HL-60/S4 (cell line): ENCODE measurements around the gene TSSK3.
"Not testable (repeated sequence)": the region's sequence is repeated elsewhere in the genome, so short reads cannot be mapped to it uniquely, and the experiment has no call there.

Experiments
- in situ Hi-C: fragments of 300-500 bp; cut with MboI; formaldehyde crosslinking; loops from 2 replicates; pipeline ENCODE4 v1.14.3; 2022; ENCODE audit warnings: low sequenced_read_pairs

The TSSK3 gene

GRCh38 chr1:32337855-32338636 is 24.3 kb upstream of the TSSK3 start:
- in situ Hi-C loops = no loop called here

GRCh38 chr1:32338637-32339145 is 23.6 kb upstream of the TSSK3 start:
- in situ Hi-C loops = no loop called here

- in situ Hi-C loops = no loop called here
Observed at GRCh38 chr1:32339363-32339978, 22.9 kb upstream of the TSSK3 start.

- in situ Hi-C loops = no loop called here
Observed at GRCh38 chr1:32341186-32341757, 21.1 kb upstream of the TSSK3 start.

- in situ Hi-C loops = no loop called here
Observed at GRCh38 chr1:32341971-32342370, 20.4 kb upstream of the TSSK3 start.

- in situ Hi-C loops = no loop called here
Observed at GRCh38 chr1:32342704-32343103, 19.6 kb upstream of the TSSK3 start.

- in situ Hi-C loops = no loop called here
Observed at GRCh38 chr1:32345289-32345827, 17.0 kb upstream of the TSSK3 start.

- in situ Hi-C loops = no loop called here
Observed at GRCh38 chr1:32346532-32347157, 15.7 kb upstream of the TSSK3 start.

- in situ Hi-C loops = no loop called here
Observed at GRCh38 chr1:32349211-32349708, 13.1 kb upstream of the TSSK3 start.

- in situ Hi-C loops = no loop called here
Observed at GRCh38 chr1:32350785-32351398, 11.4 kb upstream of the TSSK3 start.

- in situ Hi-C loops = no loop called here
Observed at GRCh38 chr1:32351399-32352238, 10.7 kb upstream of the TSSK3 start.

- in situ Hi-C loops = no loop called here
Observed at GRCh38 chr1:32352239-32352745, 10.0 kb upstream of the TSSK3 start.

GRCh38 chr1:32352831-32353383 is 9.4 kb upstream of the TSSK3 start:
- in situ Hi-C loops = no loop called here

- in situ Hi-C loops = no loop called here
Observed at GRCh38 chr1:32353431-32353830, 8.9 kb upstream of the TSSK3 start.

GRCh38 chr1:32353886-32354570 is 8.3 kb upstream of the TSSK3 start:
- in situ Hi-C loops = no loop called here

- in situ Hi-C loops = not testable (repeated sequence)
Observed at GRCh38 chr1:32355778-32356177, 6.6 kb upstream of the TSSK3 start.

- in situ Hi-C loops = no loop called here
Observed at GRCh38 chr1:32356478-32356877, 5.9 kb upstream of the TSSK3 start.

GRCh38 chr1:32357614-32358013 is 4.7 kb upstream of the TSSK3 start:
- in situ Hi-C loops = no loop called here

- in situ Hi-C loops = no loop called here
Observed at GRCh38 chr1:32358435-32358834, 3.9 kb upstream of the TSSK3 start.
